ENCODE results near the gene MT4.

- TF ChIP-seq POLR2A (IDR thresholded peaks at IDR 0.05) (no peak), CTCF (IDR thresholded peaks at IDR 0.05) (no peak)
Measured at GRCh38 chr16:56577300-56577625, 12.4 kb downstream of the MT4 start.

Measured in esophagus squamous epithelium (tissue), 4 donors.